CD8-positive, alpha-beta memory T cell (primary cell): ENCODE measurements around the gene CFAP99. TPM values are rescaled to one million over a fixed set of nuclear protein-coding genes. Genes with fewer than 3 reads are reported as not detected.
"Not testable (repeated sequence)": the region's sequence is repeated elsewhere in the genome, so short reads cannot be mapped to it uniquely, and the experiment has no call there.

Experiments used
- CTCF ChIA-PET: fragments of 350-600 bp; sonication (Branson Sonifier 250); formaldehyde crosslinking; loops from one replicate; lab custom pipeline; 2021; ENCODE audit warnings: antibody characterized with exemption; lab: Charles Lee
- POLR2A ChIA-PET: fragments of 350-600 bp; sonication (Branson Sonifier 250); formaldehyde crosslinking; loops from one replicate; lab custom pipeline; 2021; ENCODE audit warnings: antibody characterized with exemption; lab: Charles Lee
- DNase-seq, 5 donors: peaks; one replicate each; pipeline versions ENCODE4 v3.0.0 to v3.0.0-alpha.2; 2020 to 2022; ENCODE audit warnings: mixed read lengths in 1 of 5
- H3K27ac ChIP-seq: one replicate; pipeline ENCODE4 v1.7.0; 2013; ENCODE audit warnings: low read depth, mild to moderate bottlenecking, low read length, moderate library complexity
- H3K27me3 ChIP-seq: 2 replicates; pipeline ENCODE4 v1.7.0; 2013; ENCODE audit warnings: low read length, mild to moderate bottlenecking; ENCODE audit not compliant: insufficient read depth, poor library complexity, severe bottlenecking
- H3K36me3 ChIP-seq: 2 replicates; pipeline ENCODE4 v1.7.0; 2013; ENCODE audit warnings: mild to moderate bottlenecking, low read length, moderate library complexity; ENCODE audit not compliant: insufficient read depth
- H3K4me1 ChIP-seq: 2 replicates; pipeline ENCODE4 v1.7.0; 2013; ENCODE audit warnings: mild to moderate bottlenecking, low read length, moderate library complexity; ENCODE audit not compliant: insufficient read depth
- H3K4me3 ChIP-seq: 2 replicates; pipeline ENCODE4 v1.7.0; 2013; ENCODE audit warnings: mild to moderate bottlenecking, low read length
- H3K9me3 ChIP-seq: 2 replicates; pipeline ENCODE4 v1.7.0; 2013; ENCODE audit warnings: mild to moderate bottlenecking, low read length
- H3K27ac Mint-ChIP-seq, 8 donors: one replicate each; pipeline ENCODE4 v1.8.0; 2020 to 2021; ENCODE audit warnings: mixed read lengths in 8 of 8, mild to moderate bottlenecking in 6 of 8, inconsistent platforms in 3 of 8, moderate library complexity in 3 of 8
- H3K27me3 Mint-ChIP-seq, 2 donors: one replicate each; pipeline ENCODE4 v1.8.0; 2020 to 2021; ENCODE audit warnings: mixed read lengths in 2 of 2, mild to moderate bottlenecking in 1 of 2, moderate library complexity in 1 of 2
- H3K36me3 Mint-ChIP-seq, 3 donors: one replicate each; pipeline ENCODE4 v1.8.0; 2020 to 2021; ENCODE audit warnings: mixed read lengths in 3 of 3, inconsistent platforms in 1 of 3, mild to moderate bottlenecking in 1 of 3
- H3K4me1 Mint-ChIP-seq, 3 donors: one replicate each; pipeline ENCODE4 v1.8.0; 2020 to 2021; ENCODE audit warnings: mixed read lengths in 3 of 3, inconsistent platforms in 1 of 3, mild to moderate bottlenecking in 1 of 3
- H3K4me3 Mint-ChIP-seq, 7 donors: one replicate each; pipeline ENCODE4 v1.8.0; 2020 to 2021; ENCODE audit warnings: mixed read lengths in 7 of 7, mild to moderate bottlenecking in 6 of 7, moderate library complexity in 4 of 7, inconsistent platforms in 2 of 7
- H3K9me3 Mint-ChIP-seq, 5 donors: one replicate each; pipeline ENCODE4 v1.8.0; 2020 to 2022; ENCODE audit warnings: mixed read lengths in 5 of 5, mild to moderate bottlenecking in 3 of 5, moderate library complexity in 2 of 5, inconsistent platforms in 1 of 5
- polyA plus RNA-seq: library from polyadenylated mRNA; unstranded; fragments of 300-500 nt; fragmentation: Illumina TruSeq; gene quantifications from one replicate; pipeline ENCODE4 v1.2.3, GENCODE V29; 2021
- total RNA-seq, 2 experiments: library from RNA; stranded (reverse); gene quantifications; one replicate each; pipeline ENCODE4 v1.2.3, GENCODE V29; 2021

Gene CFAP99
- total and polyA plus RNA-seq, 3 experiments from 2014 or later = 0.07 TPM; not detected in 2

DNA sequence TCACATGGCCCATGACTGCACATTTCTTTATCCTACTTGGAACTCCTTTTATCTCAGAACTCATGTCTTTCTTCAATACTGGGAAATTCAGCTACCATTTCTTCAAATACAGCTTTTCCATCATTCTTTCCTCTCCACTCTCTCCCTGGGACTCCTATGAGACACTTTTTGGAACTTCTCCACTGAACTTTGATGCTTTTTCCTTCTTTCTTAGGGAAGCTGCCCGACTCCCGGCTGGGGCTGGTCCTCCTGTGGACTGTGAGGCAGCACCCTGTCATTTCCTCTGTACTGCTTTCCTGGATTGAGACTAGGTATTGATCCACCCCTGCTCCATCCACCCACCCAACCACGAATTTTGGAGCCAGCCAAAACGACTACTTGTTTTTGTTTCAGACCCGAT is 40.4 kb upstream of the CFAP99 start:
- no peaks in the 10 kb centered on the region for H3K9me3 Mint-ChIP-seq
- no peak for DNase-seq
- Histone ChIP-seq H3K9me3 (no peaks in the 10 kb centered on the region), H3K27ac (no peak overlapping the region), H3K36me3 (no peaks in the 10 kb centered on the region), H3K4me1 (peaks cover 4% of the 10 kb centered on the region), H3K4me3 (no peak overlapping the region), H3K27me3 (no peaks in the 10 kb centered on the region)
- ChIA-PET POLR2A (no interaction called here), CTCF (no interaction called here)
- no peaks in the 10 kb centered on the region for H3K27me3 Mint-ChIP-seq
- H3K4me3 Mint-ChIP-seq = no peak overlapping the region
- H3K36me3 Mint-ChIP-seq = peaks cover 8 to 13% (median 9%) of the 10 kb centered on the region in 3 donors
- peaks cover 12 to 17% (median 15%) of the 10 kb centered on the region in 3 donors for H3K4me1 Mint-ChIP-seq
- peak overlapping the region in 2 of 8 donors; percentile 9 to 61 for H3K27ac Mint-ChIP-seq

GRCh38 chr4:2378898-2379297 is 39.9 kb upstream of the CFAP99 start:
- Histone ChIP-seq H3K27ac (no peak overlapping the region), H3K4me1 (peaks cover 4% of the 10 kb centered on the region), H3K4me3 (no peak overlapping the region), H3K9me3 (no peaks in the 10 kb centered on the region), H3K36me3 (no peaks in the 10 kb centered on the region), H3K27me3 (no peaks in the 10 kb centered on the region)
- Mint-ChIP-seq H3K4me3 (no peak overlapping the region), H3K36me3 (peaks cover 7 to 11% (median 8%) of the 10 kb centered on the region in 3 donors), H3K4me1 (peaks cover 15 to 21% (median 17%) of the 10 kb centered on the region in 3 donors), H3K9me3 (no peaks in the 10 kb centered on the region), H3K27ac (peak overlapping the region in 2 of 8 donors; percentile 64 to 66), H3K27me3 (peaks cover 0 to 1% of the 10 kb centered on the region in 2 donors)
- POLR2A ChIA-PET = no interaction called here
- DNase-seq = no peak
- CTCF ChIA-PET = no interaction called here

GRCh38 chr4:2380589-2380988 is 38.2 kb upstream of the CFAP99 start:
- H3K9me3 ChIP-seq, H3K27me3 ChIP-seq, H3K4me3 ChIP-seq, H3K27ac ChIP-seq, H3K4me1 ChIP-seq, H3K9me3 Mint-ChIP-seq, H3K4me3 Mint-ChIP-seq, POLR2A ChIA-PET, DNase-seq, H3K36me3 Mint-ChIP-seq, CTCF ChIA-PET, H3K36me3 ChIP-seq, H3K27me3 Mint-ChIP-seq: not testable (repeated sequence)
- peak overlapping the region in 1 of 8 donors; percentile 64 for H3K27ac Mint-ChIP-seq
- H3K4me1 Mint-ChIP-seq = peaks cover 15 to 19% (median 18%) of the 10 kb centered on the region in 3 donors

DNA sequence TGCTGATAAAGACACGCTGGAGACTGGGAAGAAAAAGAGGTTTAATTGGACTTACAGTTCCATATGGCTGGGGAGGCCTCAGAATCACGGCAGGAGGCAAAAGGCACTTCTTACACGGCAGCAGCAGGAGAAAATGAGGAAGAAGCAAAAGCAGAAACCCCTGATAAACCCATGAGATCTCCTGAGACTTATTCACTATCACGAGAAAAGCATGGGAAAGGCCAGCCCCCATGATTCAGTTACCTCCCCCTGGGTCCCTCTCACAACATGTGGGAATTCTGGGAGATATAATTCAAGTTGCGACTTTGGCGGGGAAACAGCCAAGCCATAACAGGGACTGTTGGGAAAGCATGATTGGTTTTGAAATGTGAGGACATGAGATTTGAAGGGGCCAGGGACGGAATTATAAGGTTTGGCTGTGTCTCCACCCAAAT is 36.0 kb upstream of the CFAP99 start:
- not testable (repeated sequence) for H3K27me3 Mint-ChIP-seq

DNA sequence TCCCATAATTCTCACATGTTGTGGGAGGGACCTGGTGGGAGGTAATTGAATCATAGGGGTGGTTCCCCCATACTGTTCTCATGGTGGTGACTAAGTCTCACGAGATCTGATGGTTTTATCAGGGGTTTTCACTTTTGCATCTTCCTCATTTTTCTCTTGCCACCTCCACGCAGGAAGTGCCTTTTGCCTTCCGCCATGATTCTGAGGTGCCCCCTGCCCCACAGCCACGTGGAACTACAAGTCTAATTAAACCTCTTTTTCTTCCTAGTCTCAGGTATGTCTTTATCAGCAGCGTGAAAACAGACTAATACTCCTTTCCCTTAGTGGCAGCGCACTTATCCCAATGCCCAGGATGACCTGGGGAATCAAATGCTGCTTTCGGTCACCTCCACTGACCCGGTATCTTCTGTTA is 35.5 kb upstream of the CFAP99 start:
- H3K27me3 Mint-ChIP-seq, DNase-seq, H3K4me3 Mint-ChIP-seq, H3K4me1 ChIP-seq, H3K9me3 Mint-ChIP-seq, H3K36me3 Mint-ChIP-seq, H3K36me3 ChIP-seq, POLR2A ChIA-PET, H3K4me3 ChIP-seq, H3K27me3 ChIP-seq, H3K9me3 ChIP-seq, CTCF ChIA-PET: not testable (repeated sequence)
- Mint-ChIP-seq H3K27ac (peak overlapping the region in 2 of 8 donors; percentile 30 to 47), H3K4me1 (peaks cover 14 to 20% (median 18%) of the 10 kb centered on the region in 3 donors)
- H3K27ac ChIP-seq = peak overlapping the region; percentile 33

More for the DNA sequence above, 36.0 kb upstream of the CFAP99 start:
- H3K36me3 ChIP-seq, CTCF ChIA-PET, H3K27me3 ChIP-seq, H3K9me3 ChIP-seq, H3K36me3 Mint-ChIP-seq, H3K4me3 ChIP-seq, H3K4me1 ChIP-seq, H3K9me3 Mint-ChIP-seq, H3K4me3 Mint-ChIP-seq, DNase-seq, POLR2A ChIA-PET: not testable (repeated sequence)
- H3K27ac Mint-ChIP-seq = peak overlapping the region in 1 of 8 donors; percentile 47
- peak overlapping the region; percentile 43 for H3K27ac ChIP-seq
- peaks cover 13 to 16% (median 14%) of the 10 kb centered on the region in 3 donors for H3K4me1 Mint-ChIP-seq

- no peaks in the 10 kb centered on the region for H3K36me3 ChIP-seq
- no peaks in the 10 kb centered on the region for H3K9me3 ChIP-seq
- ChIA-PET CTCF (no interaction called here), POLR2A (no interaction called here)
- peak overlapping the region; percentile 33 for H3K27ac ChIP-seq
- Mint-ChIP-seq H3K9me3 (no peaks in the 10 kb centered on the region), H3K27ac (peak overlapping the region in 2 of 8 donors; percentile 29 to 47), H3K4me3 (no peak overlapping the region), H3K27me3 (peaks cover 0 to 3% of the 10 kb centered on the region in 2 donors), H3K36me3 (peaks cover 2 to 8% (median 5%) of the 10 kb centered on the region in 3 donors), H3K4me1 (peaks cover 10 to 21% (median 21%) of the 10 kb centered on the region in 3 donors)
- H3K4me3 ChIP-seq = no peak overlapping the region
- no peaks in the 10 kb centered on the region for H3K27me3 ChIP-seq
- peaks cover 4% of the 10 kb centered on the region for H3K4me1 ChIP-seq
- DNase-seq = no peak
These were observed 35.0 kb upstream of the CFAP99 start for GRCh38 chr4:2383760-2384159.

DNA sequence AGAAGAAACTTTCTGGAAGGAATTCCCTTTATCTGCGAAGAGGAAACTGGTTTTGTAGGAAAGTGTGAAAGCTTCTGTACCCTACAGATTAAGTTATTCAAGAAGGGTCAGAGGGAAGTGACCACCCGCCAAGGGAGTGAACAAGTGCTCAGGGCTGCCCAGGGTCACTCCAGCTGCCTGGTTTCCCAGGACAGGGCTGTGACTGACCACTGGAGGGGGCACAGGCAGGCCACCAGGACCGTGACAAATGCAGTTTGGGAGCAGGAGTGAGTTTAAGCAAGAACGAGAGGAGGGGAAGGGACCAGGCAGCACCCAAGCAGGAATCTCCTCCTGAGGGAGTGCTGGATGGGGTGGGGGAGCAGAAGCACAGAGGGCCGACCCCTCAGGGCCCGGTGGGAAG is 34.5 kb upstream of the CFAP99 start:
- ChIA-PET POLR2A (no interaction called here), CTCF (no interaction called here)
- peaks cover 12 to 26% (median 21%) of the 10 kb centered on the region in 3 donors for H3K4me1 Mint-ChIP-seq
- Histone ChIP-seq H3K4me1 (peaks cover 8% of the 10 kb centered on the region), H3K9me3 (no peaks in the 10 kb centered on the region), H3K4me3 (no peak overlapping the region), H3K27ac (peak overlapping the region; percentile 33), H3K27me3 (no peaks in the 10 kb centered on the region), H3K36me3 (no peaks in the 10 kb centered on the region)
- no peak overlapping the region for H3K4me3 Mint-ChIP-seq
- DNase-seq = no peak
- H3K36me3 Mint-ChIP-seq = peaks cover 2 to 8% (median 5%) of the 10 kb centered on the region in 3 donors
- H3K9me3 Mint-ChIP-seq = no peaks in the 10 kb centered on the region
- peaks cover 0 to 3% of the 10 kb centered on the region in 2 donors for H3K27me3 Mint-ChIP-seq
- peak overlapping the region in 2 of 8 donors; percentile 29 to 47 for H3K27ac Mint-ChIP-seq

GRCh38 chr4:2385516-2385915 is 33.2 kb upstream of the CFAP99 start:
- Mint-ChIP-seq H3K27ac (no peak overlapping the region), H3K9me3 (no peaks in the 10 kb centered on the region), H3K4me3 (no peak overlapping the region), H3K27me3 (peaks cover 0 to 3% of the 10 kb centered on the region in 2 donors), H3K36me3 (peaks cover 2 to 8% (median 5%) of the 10 kb centered on the region in 3 donors), H3K4me1 (peaks cover 12 to 36% (median 26%) of the 10 kb centered on the region in 3 donors)
- no peak for DNase-seq
- ChIA-PET CTCF (no interaction called here), POLR2A (interaction anchor here (0.6 kb wide), 1 partner anchor 121 kb away, joined by 3 read pairs; no protein-coding TSS in a partner anchor)
- Histone ChIP-seq H3K4me3 (no peak overlapping the region), H3K36me3 (no peaks in the 10 kb centered on the region), H3K9me3 (no peaks in the 10 kb centered on the region), H3K4me1 (peaks cover 12% of the 10 kb centered on the region), H3K27ac (no peak overlapping the region), H3K27me3 (no peaks in the 10 kb centered on the region)
